Natural killer cell (primary cell): ENCODE data around the gene WASHC2A. TPM values are rescaled to one million over a fixed set of nuclear protein-coding genes. Genes with fewer than 3 reads are reported as not detected.
"Not testable (repeated sequence)": the region's sequence is repeated elsewhere in the genome, so short reads cannot be mapped to it uniquely, and the experiment has no call there.

ENCODE experiments used
- ATAC-seq, 3 donors: fragments of 150-1000 bp in 2 of 3; fragments of 200-7000 bp in 1 of 3; cut with Tn5 transposase; 1 replicate in 1 of 3; 2 replicates in 2 of 3; pipeline ENCODE4 v1.10.0; 2021; ENCODE audit warnings: mild to moderate bottlenecking in 2 of 3, moderate library complexity in 2 of 3
- DNase-seq, 2 donors: peaks; one replicate each; pipeline versions ENCODE4 v3.0.0 to v3.0.0-alpha.2; 2013 to 2021; ENCODE audit warnings: mixed read lengths in 1 of 2
- H3K27ac ChIP-seq: one replicate; pipeline ENCODE4 v1.5.1; 2013; ENCODE audit warnings: mild to moderate bottlenecking, low read length
- H3K27me3 ChIP-seq: one replicate; pipeline ENCODE4 v1.6.1; 2013; ENCODE audit warnings: low read length; ENCODE audit not compliant: control insufficient read depth, insufficient read depth
- H3K36me3 ChIP-seq: one replicate; pipeline ENCODE4 v1.6.1; 2013; ENCODE audit warnings: low read length; ENCODE audit not compliant: control insufficient read depth, insufficient read depth
- H3K4me1 ChIP-seq: one replicate; pipeline ENCODE4 v1.6.1; 2013; ENCODE audit warnings: low read length; ENCODE audit not compliant: control insufficient read depth, insufficient read depth
- H3K4me3 ChIP-seq: one replicate; pipeline ENCODE4 v1.5.1; 2013; ENCODE audit warnings: low read length
- H3K9me3 ChIP-seq: one replicate; pipeline ENCODE4 v1.6.1; 2013; ENCODE audit warnings: low read length; ENCODE audit not compliant: control insufficient read depth, insufficient read depth
- H3K27ac Mint-ChIP-seq, 2 donors: one replicate each; pipeline ENCODE4 v1.8.0; 2022; ENCODE audit warnings: mild to moderate bottlenecking in 2 of 2, mixed read lengths in 2 of 2, moderate library complexity in 1 of 2
- H3K27me3 Mint-ChIP-seq, 2 donors: one replicate each; pipeline ENCODE4 v1.8.0; 2022; ENCODE audit warnings: low read depth in 2 of 2, mixed read lengths in 2 of 2
- H3K36me3 Mint-ChIP-seq: one replicate; pipeline ENCODE4 v1.8.0; 2022; ENCODE audit warnings: mixed read lengths
- H3K4me1 Mint-ChIP-seq, 2 donors: one replicate each; pipeline ENCODE4 v1.8.0; 2022; ENCODE audit warnings: mixed read lengths in 2 of 2
- H3K4me3 Mint-ChIP-seq: one replicate; pipeline ENCODE4 v1.8.0; 2022; ENCODE audit warnings: mild to moderate bottlenecking, moderate library complexity, mixed read lengths
- H3K9me3 Mint-ChIP-seq, 2 donors: one replicate each; pipeline ENCODE4 v1.8.0; 2022; ENCODE audit warnings: mixed read lengths in 2 of 2
- WGBS: methylation state at CpG from one replicate; pipeline ENCODE4 v1.1.7; 2013; ENCODE audit warnings: missing lambda C conversion rate; ENCODE audit not compliant: insufficient coverage; 5-methylcytosine and 5-hydroxymethylcytosine counted together
- intact Hi-C: fragments of 100-400 bp; cut with micrococcal nuclease; formaldehyde crosslinking; loops from one replicate; pipeline ENCODE4 v1.14.2; 2022
- total RNA-seq, 4 donors: library from RNA; stranded (reverse); fragments of 120-200 nt in 1 of 4; gene quantifications; one replicate each; pipeline versions ENCODE4 v1.2.3 to v1.2.4, GENCODE V29; 2013 to 2022

WASHC2A gene
- total RNA-seq, 3 donors from 2014 or later (not counting 1 experiment from before 2014, with no cell fraction given): 58.8 to 69.7 (median 60.2) TPM

DNA sequence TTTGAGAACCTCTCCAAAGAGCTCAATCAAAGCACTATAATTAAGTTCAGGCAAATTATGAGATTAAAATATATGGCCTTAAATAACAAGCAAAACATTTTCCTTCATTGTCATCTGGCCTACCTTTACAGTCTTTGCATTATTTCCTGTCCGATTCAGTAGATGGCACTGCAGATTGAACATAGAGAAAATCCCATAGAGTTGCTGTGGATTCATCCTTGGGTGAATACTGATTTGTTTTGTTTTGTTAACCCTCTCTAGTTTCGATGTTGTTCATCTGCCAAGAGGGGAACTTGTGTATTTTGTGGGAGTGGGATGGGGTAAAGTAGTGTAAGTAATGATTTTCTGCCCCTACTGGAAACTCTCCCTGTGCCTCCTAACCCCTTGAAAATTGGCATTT is 97.3 kb downstream of the WASHC2A start:
- WGBS: 80% methylated on average over 1 of the region's 2 CpGs
- H3K27ac ChIP-seq, ATAC-seq, DNase-seq, H3K4me1 Mint-ChIP-seq, H3K27me3 Mint-ChIP-seq, H3K9me3 ChIP-seq, H3K27ac Mint-ChIP-seq, H3K4me3 Mint-ChIP-seq, H3K4me1 ChIP-seq, H3K4me3 ChIP-seq, H3K27me3 ChIP-seq, H3K36me3 ChIP-seq, H3K36me3 Mint-ChIP-seq, intact Hi-C loops, H3K9me3 Mint-ChIP-seq: not testable (repeated sequence)

DNA sequence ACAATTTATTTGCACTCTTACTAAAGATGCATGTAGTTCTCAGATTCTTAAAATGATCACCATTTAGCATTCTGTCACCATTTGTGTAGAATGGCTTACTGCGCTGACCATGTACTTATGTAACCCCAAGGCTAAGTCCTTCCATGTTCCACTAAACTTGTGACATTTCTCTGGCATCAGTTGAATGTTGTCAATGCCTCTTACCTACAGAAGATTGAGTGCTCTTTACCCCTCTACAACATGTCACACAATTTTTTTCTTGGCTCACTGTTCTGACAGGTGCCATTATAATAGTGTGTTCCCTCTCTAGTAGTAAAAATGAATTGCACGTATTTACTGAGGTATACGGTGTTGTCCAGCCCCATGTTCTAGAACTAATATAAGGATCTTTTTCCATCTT is 100.1 kb downstream of the WASHC2A start:
- peaks cover 4 to 12% of the 10 kb centered on the region in 2 donors for H3K27me3 Mint-ChIP-seq
- H3K9me3 Mint-ChIP-seq, DNase-seq, ATAC-seq, H3K4me3 Mint-ChIP-seq, H3K4me3 ChIP-seq, H3K9me3 ChIP-seq, H3K4me1 ChIP-seq, H3K27me3 ChIP-seq, intact Hi-C loops, H3K27ac ChIP-seq, H3K36me3 ChIP-seq, H3K27ac Mint-ChIP-seq, H3K4me1 Mint-ChIP-seq, H3K36me3 Mint-ChIP-seq: not testable (repeated sequence)
- no CpG with 5 or more reads among the region's 3 CpGs for WGBS

DNA sequence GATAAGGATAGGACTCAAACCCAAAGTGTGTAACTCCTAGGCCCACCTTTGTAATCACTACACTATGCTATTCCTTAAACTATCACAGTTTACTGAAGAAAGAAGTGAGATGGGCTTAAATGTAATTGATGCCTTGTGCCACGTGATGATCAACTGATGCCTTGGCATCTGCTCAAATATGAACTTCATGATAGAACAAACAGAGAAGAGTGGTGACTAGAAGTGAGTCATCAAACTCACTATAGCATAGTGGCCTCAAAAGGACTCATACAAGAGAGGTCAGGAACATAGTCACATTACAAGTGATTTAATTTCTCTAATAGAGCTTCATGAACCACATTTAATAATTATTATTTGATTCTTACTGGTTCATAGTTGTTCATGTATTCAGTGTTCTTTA is 101.8 kb downstream of the WASHC2A start:
- H3K36me3 ChIP-seq, ATAC-seq, H3K9me3 ChIP-seq, H3K9me3 Mint-ChIP-seq, H3K4me1 ChIP-seq, H3K27ac Mint-ChIP-seq, H3K4me3 ChIP-seq, H3K4me3 Mint-ChIP-seq, H3K27me3 ChIP-seq, DNase-seq, H3K4me1 Mint-ChIP-seq, H3K27ac ChIP-seq, intact Hi-C loops, H3K36me3 Mint-ChIP-seq: not testable (repeated sequence)
- peaks cover 4 to 12% of the 10 kb centered on the region in 2 donors for H3K27me3 Mint-ChIP-seq
- WGBS: no CpG with 5 or more reads among the region's 1 CpG

DNA sequence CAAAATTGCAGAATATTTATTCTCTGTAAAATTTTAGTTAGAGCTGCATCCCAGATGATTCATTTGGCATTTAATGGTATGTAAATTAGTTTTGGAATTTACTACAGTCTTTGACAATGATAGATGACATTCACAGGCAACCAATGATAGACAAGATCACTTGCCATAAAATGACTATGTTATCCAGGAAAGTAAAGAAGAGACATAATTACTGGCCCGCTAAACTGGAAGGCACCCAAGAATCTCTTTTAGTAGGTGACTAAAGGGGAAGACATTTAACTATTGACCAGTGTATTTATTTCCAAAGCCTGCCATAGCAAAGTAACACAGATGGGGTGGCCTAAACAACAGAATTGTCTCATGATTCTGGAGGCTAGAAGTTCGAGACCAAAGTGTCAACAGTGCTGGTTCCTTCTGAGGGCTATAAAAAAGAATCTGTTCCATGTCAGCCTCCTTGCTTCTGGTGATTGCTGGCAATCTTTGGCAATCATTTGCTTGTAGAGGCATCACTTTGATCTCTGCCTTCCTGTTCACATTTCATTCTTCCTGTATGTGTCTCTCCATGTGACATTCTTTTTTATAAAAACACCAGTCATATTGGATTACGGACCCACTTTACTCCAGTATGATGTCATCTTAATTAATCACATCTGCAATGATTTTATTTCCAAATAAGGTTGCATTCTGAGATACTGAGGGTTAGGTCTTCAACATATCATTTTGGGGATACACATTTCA is 107.2 kb downstream of the WASHC2A start:
- H3K27me3 ChIP-seq, H3K36me3 ChIP-seq, ATAC-seq, H3K4me3 ChIP-seq, H3K4me1 ChIP-seq, H3K9me3 ChIP-seq, H3K9me3 Mint-ChIP-seq, H3K36me3 Mint-ChIP-seq, H3K4me1 Mint-ChIP-seq, H3K4me3 Mint-ChIP-seq, H3K27ac Mint-ChIP-seq, DNase-seq, intact Hi-C loops, H3K27ac ChIP-seq: not testable (repeated sequence)
- 100% methylated on average over 1 of the region's 3 CpGs for WGBS
- H3K27me3 Mint-ChIP-seq: peaks cover 4 to 12% of the 10 kb centered on the region in 2 donors

Other genes with a start within 250 kb of the WASHC2A start
- gene PARG, start 125.9 kb upstream of the WASHC2A start, total RNA-seq: 10 to 100 TPM; 26.2 to 35.2 (median 34.9) TPM
- 10 to 100 TPM; 24.9 to 37.5 (median 27.9) TPM for gene TIMM23B, start 125.9 kb upstream of the WASHC2A start, total RNA-seq
- 10 to 100 TPM; 11.7 to 25.8 (median 20.0) TPM for gene AGAP6, start 79.5 kb upstream of the WASHC2A start, total RNA-seq
- 1 to 10 TPM in 2 of 3 donors, under 1 TPM in 1; 0.79 to 3.4 (median 2.9) TPM for gene ASAH2, start 183.6 kb downstream of the WASHC2A start, total RNA-seq